GM12874 (cell line): Measurements from ENCODE around the gene FGGY.

Source experiments
- CTCF ChIP-seq: IDR thresholded peaks from 2 replicates; pipeline ENCODE4 v1.5.1; 2011; ENCODE audit warnings: low read depth, mild to moderate bottlenecking, control low read depth, low read length, moderate library complexity; ENCODE audit not compliant: insufficient read depth

The FGGY gene

GRCh38 chr1:59393211-59394180 is 96.6 kb downstream of the FGGY start:
- TF ChIP-seq CTCF: no peak

- no peak for TF ChIP-seq CTCF
These were observed 98.0 kb downstream of the FGGY start for GRCh38 chr1:59394706-59395425.

- TF ChIP-seq CTCF: no peak
These were observed 99.5 kb downstream of the FGGY start for GRCh38 chr1:59396387-59396786.

GRCh38 chr1:59397139-59397858 is 100.4 kb downstream of the FGGY start:
- TF ChIP-seq CTCF: no peak

- no peak for TF ChIP-seq CTCF
These were observed 102.7 kb downstream of the FGGY start for GRCh38 chr1:59399642-59400041.

GRCh38 chr1:59401581-59401980 is 104.7 kb downstream of the FGGY start:
- TF ChIP-seq CTCF: no peak

GRCh38 chr1:59404796-59405195 is 107.9 kb downstream of the FGGY start:
- no peak for TF ChIP-seq CTCF
